Astrocyte (in vitro differentiated cells and primary cell): ENCODE data around the gene SMARCB1. TPM values are rescaled to one million over a fixed set of nuclear protein-coding genes. Genes with fewer than 3 reads are reported as not detected.

Experiments used
- DNase-seq: peaks from one replicate; pipeline ENCODE4 v3.0.0-alpha.2; 2010; ENCODE audit warnings: low read depth
- FAIRE-seq: peaks from 2 replicates; lab custom pipeline; 2011; peaks lifted over from hg19 to GRCh38; lab: Jason Lieb, UNC
- H2AFZ ChIP-seq: 2 replicates; pipeline ENCODE4 v1.6.0; 2012; ENCODE audit warnings: low read depth, low read length, inconsistent platforms
- H3K27ac ChIP-seq: 2 replicates; pipeline ENCODE4 v1.5.1; 2011; ENCODE audit warnings: low read depth, low read length, inconsistent platforms
- H3K27me3 ChIP-seq: 2 replicates; pipeline ENCODE4 v1.6.0; 2011; ENCODE audit warnings: low read length, inconsistent platforms; ENCODE audit not compliant: insufficient read depth
- H3K36me3 ChIP-seq: 2 replicates; pipeline ENCODE4 v1.5.1; 2011; ENCODE audit warnings: low read length, inconsistent platforms; ENCODE audit not compliant: insufficient read depth
- H3K4me1 ChIP-seq: 2 replicates; pipeline ENCODE4 v1.5.1; 2011; ENCODE audit warnings: low read length, inconsistent platforms; ENCODE audit not compliant: insufficient read depth
- H3K4me2 ChIP-seq: 2 replicates; pipeline ENCODE4 v1.6.0; 2012; ENCODE audit warnings: low read length, inconsistent platforms
- H3K4me3 ChIP-seq: 2 replicates; pipeline ENCODE4 v1.5.1; 2011; ENCODE audit warnings: low read depth, mild to moderate bottlenecking, low read length, inconsistent platforms; ENCODE audit not compliant: insufficient read depth
- H3K79me2 ChIP-seq: 2 replicates; pipeline ENCODE4 v1.6.0; 2012; ENCODE audit warnings: mild to moderate bottlenecking, low read length, inconsistent platforms; ENCODE audit not compliant: insufficient read depth
- H3K9ac ChIP-seq: 2 replicates; pipeline ENCODE4 v1.6.0; 2012; ENCODE audit warnings: mild to moderate bottlenecking, low read length, inconsistent platforms
- H3K9me3 ChIP-seq: 2 replicates; pipeline ENCODE4 v1.5.1; 2012; ENCODE audit warnings: low read depth, mild to moderate bottlenecking, low read length, inconsistent platforms; ENCODE audit not compliant: insufficient read depth
- H4K20me1 ChIP-seq: 2 replicates; pipeline ENCODE4 v1.6.0; 2012; ENCODE audit warnings: low read length, inconsistent platforms; ENCODE audit not compliant: insufficient read depth
- H3K27ac Mint-ChIP-seq: one replicate; pipeline ENCODE4 v1.8.0; 2021; ENCODE audit warnings: mild to moderate bottlenecking, mixed read lengths; ENCODE audit not compliant: unreplicated experiment
- H3K27me3 Mint-ChIP-seq: one replicate; pipeline ENCODE4 v1.8.0; 2021; ENCODE audit warnings: low read depth, mixed read lengths; ENCODE audit not compliant: unreplicated experiment
- H3K36me3 Mint-ChIP-seq: one replicate; pipeline ENCODE4 v1.8.0; 2021; ENCODE audit warnings: low read depth, mixed read lengths; ENCODE audit not compliant: unreplicated experiment
- H3K4me1 Mint-ChIP-seq: one replicate; pipeline ENCODE4 v1.8.0; 2021; ENCODE audit warnings: low read depth, mixed read lengths; ENCODE audit not compliant: unreplicated experiment
- H3K4me3 Mint-ChIP-seq: one replicate; pipeline ENCODE4 v1.8.0; 2021; ENCODE audit warnings: mild to moderate bottlenecking, moderate library complexity, mixed read lengths; ENCODE audit not compliant: unreplicated experiment
- H3K9me3 Mint-ChIP-seq: one replicate; pipeline ENCODE4 v1.8.0; 2021; ENCODE audit warnings: mild to moderate bottlenecking, mixed read lengths; ENCODE audit not compliant: unreplicated experiment
- CTCF ChIP-seq: IDR thresholded peaks from 2 replicates; pipeline ENCODE4 v1.5.1; 2011; ENCODE audit warnings: low read depth, mild to moderate bottlenecking, inconsistent platforms, low read length, moderate library complexity; ENCODE audit not compliant: insufficient read depth
- EZH2 ChIP-seq: IDR thresholded peaks from 2 replicates; pipeline ENCODE4 v1.6.1; 2012; ENCODE audit warnings: mild to moderate bottlenecking, low read length, inconsistent platforms; ENCODE audit not compliant: insufficient read depth
- total RNA-seq: library from RNA; stranded (reverse); gene quantifications from 2 replicates; pipeline ENCODE4 v1.2.1, GENCODE V29; 2021

Gene SMARCB1
- total RNA-seq, 1 donor from 2014 or later: 91.3 TPM

GRCh38 chr22:23826510-23827350, 40.0 kb downstream of the SMARCB1 start:
- Histone ChIP-seq H2AFZ (no peak overlapping the region), H3K27me3 (no peaks in the 10 kb centered on the region), H3K27ac (peak overlapping the region; percentile 22), H3K36me3 (peaks cover 16% of the 10 kb centered on the region), H3K4me2 (no peak overlapping the region), H3K4me1 (peaks cover 4% of the 10 kb centered on the region), H3K9me3 (no peaks in the 10 kb centered on the region), H4K20me1 (peaks cover 45% of the 10 kb centered on the region), H3K79me2 (peaks cover 12% of the 10 kb centered on the region), H3K9ac (no peak overlapping the region), H3K4me3 (no peak overlapping the region)
- peaks cover 27% of the 10 kb centered on the region for H3K36me3 Mint-ChIP-seq
- peaks cover 29% of the 10 kb centered on the region for H3K4me1 Mint-ChIP-seq
- no peak for FAIRE-seq
- no peaks in the 10 kb centered on the region for H3K27me3 Mint-ChIP-seq
- DNase-seq: no peak
- TF ChIP-seq EZH2: no peak
- TF ChIP-seq CTCF: no peak
- H3K27ac Mint-ChIP-seq: peak overlapping the region; percentile 80
- no peak overlapping the region for H3K4me3 Mint-ChIP-seq
- H3K9me3 Mint-ChIP-seq: no peaks in the 10 kb centered on the region

GRCh38 chr22:23827351-23827995, 40.7 kb downstream of the SMARCB1 start:
- FAIRE-seq: no peak
- H3K4me1 ChIP-seq: peaks cover 4% of the 10 kb centered on the region
- Mint-ChIP-seq H3K27ac (no peak overlapping the region), H3K27me3 (no peaks in the 10 kb centered on the region), H3K9me3 (no peaks in the 10 kb centered on the region), H3K4me1 (peaks cover 28% of the 10 kb centered on the region), H3K36me3 (peaks cover 29% of the 10 kb centered on the region), H3K4me3 (no peak overlapping the region)
- H2AFZ ChIP-seq: no peak overlapping the region
- H3K36me3 ChIP-seq: peaks cover 16% of the 10 kb centered on the region
- TF ChIP-seq EZH2 (no peak), CTCF (no peak)
- no peaks in the 10 kb centered on the region for H3K9me3 ChIP-seq
- H3K27ac ChIP-seq: no peak overlapping the region
- H3K27me3 ChIP-seq: no peaks in the 10 kb centered on the region
- no peak overlapping the region for H3K4me2 ChIP-seq
- no peak for DNase-seq
- H4K20me1 ChIP-seq: peaks cover 47% of the 10 kb centered on the region
- H3K79me2 ChIP-seq: peaks cover 19% of the 10 kb centered on the region
- H3K9ac ChIP-seq: no peak overlapping the region
- no peak overlapping the region for H3K4me3 ChIP-seq
